DMS79 (cell line): Measurements from ENCODE around the gene MGAT4A.
"Not testable (repeated sequence)": the region's sequence is repeated elsewhere in the genome, so short reads cannot be mapped to it uniquely, and the experiment has no call there.

Experiments
- DNase-seq: peaks from one replicate; lab custom pipeline; 2025; lab: John Stamatoyannopoulos, UW

The MGAT4A gene

GRCh38 chr2:98730053-98730706, 752 bp downstream of the MGAT4A start:
- peak; percentile 33 for DNase-seq

GRCh38 chr2:98729652-98730051, 1.3 kb downstream of the MGAT4A start:
- DNase-seq, result no peak

- DNase-seq, result not testable (repeated sequence)
Observed at GRCh38 chr2:98728088-98728718, 2.7 kb downstream of the MGAT4A start.

GRCh38 chr2:98727369-98728087, 3.4 kb downstream of the MGAT4A start:
- DNase-seq, result peak; percentile 2

- DNase-seq, result no peak
Observed at GRCh38 chr2:98726735-98727368, 4.1 kb downstream of the MGAT4A start.

GRCh38 chr2:98726205-98726604, 4.7 kb downstream of the MGAT4A start:
- DNase-seq, result no peak

GRCh38 chr2:98720286-98720685, 10.6 kb downstream of the MGAT4A start:
- DNase-seq, result no peak

GRCh38 chr2:98717621-98718020, 13.3 kb downstream of the MGAT4A start:
- DNase-seq, result no peak

- no peak for DNase-seq
Observed at GRCh38 chr2:98716786-98717185, 14.1 kb downstream of the MGAT4A start.

- DNase-seq, result no peak
Observed at GRCh38 chr2:98715812-98716451, 15.0 kb downstream of the MGAT4A start.

- DNase-seq, result no peak
Observed at GRCh38 chr2:98713332-98714015, 17.5 kb downstream of the MGAT4A start.

- no peak for DNase-seq
Observed at GRCh38 chr2:98712145-98712544, 18.8 kb downstream of the MGAT4A start.

GRCh38 chr2:98711506-98711905, 19.4 kb downstream of the MGAT4A start:
- no peak for DNase-seq

GRCh38 chr2:98710734-98711133, 20.2 kb downstream of the MGAT4A start:
- DNase-seq, result no peak

- no peak for DNase-seq
Observed at GRCh38 chr2:98709535-98709934, 21.4 kb downstream of the MGAT4A start.

- DNase-seq, result no peak
Observed at GRCh38 chr2:98708396-98709186, 22.3 kb downstream of the MGAT4A start.

GRCh38 chr2:98706591-98706990, 24.3 kb downstream of the MGAT4A start:
- no peak for DNase-seq

- no peak for DNase-seq
Observed at GRCh38 chr2:98705333-98705617, 25.7 kb downstream of the MGAT4A start.

GRCh38 chr2:98704499-98705332, 26.2 kb downstream of the MGAT4A start:
- no peak for DNase-seq

GRCh38 chr2:98703738-98704137, 27.2 kb downstream of the MGAT4A start:
- DNase-seq, result no peak
